Measurements from ENCODE around the gene PDLIM7.
A peak's percentile ranks its signal among the peaks of the same experiment; 100 is the strongest.

The PDLIM7 gene

GRCh38 chr5:177457852-177458681 lies 39.3 kb downstream of the PDLIM7 start:
- no peaks in the 10 kb centered on the region for H3K9me3 ChIP-seq (ENCODE audit: control insufficient read depth, low read length)
- H3K4me3 ChIP-seq (ENCODE audit: low read length), result no peak overlapping the region
- no peak overlapping the region for H3K9ac ChIP-seq (ENCODE audit: low read length)
- H3K36me3 ChIP-seq (ENCODE audit: control insufficient read depth, insufficient read depth, low read length, severe bottlenecking), result peaks cover 35% of the 10 kb centered on the region
- H3K27me3 ChIP-seq (replicated peaks; ENCODE audit: control insufficient read depth, insufficient read depth, low read length), result no peaks in the 10 kb centered on the region
- H3K4me1 ChIP-seq (ENCODE audit: control insufficient read depth, insufficient read depth, low read length), result peaks cover 17% of the 10 kb centered on the region
- no peak for DNase-seq (ENCODE audit: low read depth)

- Histone ChIP-seq H3K27me3 (replicated peaks; ENCODE audit: control insufficient read depth, insufficient read depth, low read length) (no peaks in the 10 kb centered on the region), H3K36me3 (ENCODE audit: control insufficient read depth, insufficient read depth, low read length, severe bottlenecking) (peaks cover 33% of the 10 kb centered on the region), H3K9ac (ENCODE audit: low read length) (no peak overlapping the region), H3K4me3 (ENCODE audit: low read length) (no peak overlapping the region), H3K4me1 (ENCODE audit: control insufficient read depth, insufficient read depth, low read length) (peaks cover 17% of the 10 kb centered on the region), H3K9me3 (ENCODE audit: control insufficient read depth, low read length) (no peaks in the 10 kb centered on the region)
- peak; percentile 95 for DNase-seq (ENCODE audit: low read depth)
Measured at GRCh38 chr5:177456976-177457851, 40.2 kb downstream of the PDLIM7 start.

- no peak overlapping the region for H3K4me3 ChIP-seq (ENCODE audit: low read length)
- H3K9me3 ChIP-seq (ENCODE audit: control insufficient read depth, low read length), result no peaks in the 10 kb centered on the region
- H3K27me3 ChIP-seq (replicated peaks; ENCODE audit: control insufficient read depth, insufficient read depth, low read length), result no peaks in the 10 kb centered on the region
- peaks cover 17% of the 10 kb centered on the region for H3K4me1 ChIP-seq (ENCODE audit: control insufficient read depth, insufficient read depth, low read length)
- H3K36me3 ChIP-seq (ENCODE audit: control insufficient read depth, insufficient read depth, low read length, severe bottlenecking), result peaks cover 31% of the 10 kb centered on the region
- no peak overlapping the region for H3K9ac ChIP-seq (ENCODE audit: low read length)
- no peak for DNase-seq (ENCODE audit: low read depth)
Measured at GRCh38 chr5:177456591-177456964, 40.8 kb downstream of the PDLIM7 start.

- H3K9me3 ChIP-seq (ENCODE audit: control insufficient read depth, low read length), result no peaks in the 10 kb centered on the region
- peaks cover 31% of the 10 kb centered on the region for H3K36me3 ChIP-seq (ENCODE audit: control insufficient read depth, insufficient read depth, low read length, severe bottlenecking)
- H3K27me3 ChIP-seq (replicated peaks; ENCODE audit: control insufficient read depth, insufficient read depth, low read length), result no peaks in the 10 kb centered on the region
- DNase-seq (ENCODE audit: low read depth), result peak; percentile 97
- H3K4me3 ChIP-seq (ENCODE audit: low read length), result peak overlapping the region; percentile 79
- H3K4me1 ChIP-seq (ENCODE audit: control insufficient read depth, insufficient read depth, low read length), result peaks cover 17% of the 10 kb centered on the region
- peak overlapping the region; percentile 49 for H3K9ac ChIP-seq (ENCODE audit: low read length)
Measured at GRCh38 chr5:177455661-177456590, 41.5 kb downstream of the PDLIM7 start.

- Histone ChIP-seq H3K4me3 (ENCODE audit: low read length) (peak overlapping the region; percentile 79), H3K9ac (ENCODE audit: low read length) (peak overlapping the region; percentile 49), H3K4me1 (ENCODE audit: control insufficient read depth, insufficient read depth, low read length) (peaks cover 17% of the 10 kb centered on the region), H3K9me3 (ENCODE audit: control insufficient read depth, low read length) (no peaks in the 10 kb centered on the region), H3K36me3 (ENCODE audit: control insufficient read depth, insufficient read depth, low read length, severe bottlenecking) (peaks cover 27% of the 10 kb centered on the region), H3K27me3 (replicated peaks; ENCODE audit: control insufficient read depth, insufficient read depth, low read length) (no peaks in the 10 kb centered on the region)
- peak; percentile 84 for DNase-seq (ENCODE audit: low read depth)
Measured at GRCh38 chr5:177455036-177455660, 42.3 kb downstream of the PDLIM7 start.

- peak overlapping the region; percentile 49 for H3K9ac ChIP-seq (ENCODE audit: low read length)
- peaks cover 24% of the 10 kb centered on the region for H3K36me3 ChIP-seq (ENCODE audit: control insufficient read depth, insufficient read depth, low read length, severe bottlenecking)
- no peaks in the 10 kb centered on the region for H3K27me3 ChIP-seq (replicated peaks; ENCODE audit: control insufficient read depth, insufficient read depth, low read length)
- DNase-seq (ENCODE audit: low read depth), result peak; percentile 96
- H3K4me3 ChIP-seq (ENCODE audit: low read length), result peak overlapping the region; percentile 79
- peaks cover 17% of the 10 kb centered on the region for H3K4me1 ChIP-seq (ENCODE audit: control insufficient read depth, insufficient read depth, low read length)
- H3K9me3 ChIP-seq (ENCODE audit: control insufficient read depth, low read length), result no peaks in the 10 kb centered on the region
Measured at GRCh38 chr5:177454397-177455035, 42.9 kb downstream of the PDLIM7 start.

GRCh38 chr5:177453852-177454396 lies 43.5 kb downstream of the PDLIM7 start:
- H3K4me3 ChIP-seq (ENCODE audit: low read length), result peak overlapping the region; percentile 79
- peak; percentile 43 for DNase-seq (ENCODE audit: low read depth)

GRCh38 chr5:177452688-177453638 lies 44.4 kb downstream of the PDLIM7 start:
- Histone ChIP-seq H3K9me3 (ENCODE audit: control insufficient read depth, low read length) (no peaks in the 10 kb centered on the region), H3K4me1 (ENCODE audit: control insufficient read depth, insufficient read depth, low read length) (peaks cover 19% of the 10 kb centered on the region), H3K36me3 (ENCODE audit: control insufficient read depth, insufficient read depth, low read length, severe bottlenecking) (peaks cover 10% of the 10 kb centered on the region), H3K4me3 (ENCODE audit: low read length) (no peak overlapping the region), H3K9ac (ENCODE audit: low read length) (no peak overlapping the region), H3K27me3 (replicated peaks; ENCODE audit: control insufficient read depth, insufficient read depth, low read length) (no peaks in the 10 kb centered on the region)
- no peak for DNase-seq (ENCODE audit: low read depth)

More at GRCh38 chr5:177453852-177454396, 43.5 kb downstream of the PDLIM7 start:
- Histone ChIP-seq H3K4me1 (ENCODE audit: control insufficient read depth, insufficient read depth, low read length) (peaks cover 17% of the 10 kb centered on the region), H3K9me3 (ENCODE audit: control insufficient read depth, low read length) (no peaks in the 10 kb centered on the region), H3K27me3 (replicated peaks; ENCODE audit: control insufficient read depth, insufficient read depth, low read length) (no peaks in the 10 kb centered on the region), H3K9ac (ENCODE audit: low read length) (peak overlapping the region; percentile 49), H3K36me3 (ENCODE audit: control insufficient read depth, insufficient read depth, low read length, severe bottlenecking) (peaks cover 19% of the 10 kb centered on the region)

GRCh38 chr5:177450667-177451424 lies 46.6 kb downstream of the PDLIM7 start:
- H3K9me3 ChIP-seq (ENCODE audit: control insufficient read depth, low read length), result no peaks in the 10 kb centered on the region
- H3K4me1 ChIP-seq (ENCODE audit: control insufficient read depth, insufficient read depth, low read length), result peaks cover 21% of the 10 kb centered on the region
- no peak overlapping the region for H3K9ac ChIP-seq (ENCODE audit: low read length)
- DNase-seq (ENCODE audit: low read depth), result no peak
- H3K36me3 ChIP-seq (ENCODE audit: control insufficient read depth, insufficient read depth, low read length, severe bottlenecking), result no peaks in the 10 kb centered on the region
- H3K27me3 ChIP-seq (replicated peaks; ENCODE audit: control insufficient read depth, insufficient read depth, low read length), result no peaks in the 10 kb centered on the region
- no peak overlapping the region for H3K4me3 ChIP-seq (ENCODE audit: low read length)

Data from adipocyte (in vitro differentiated cells).